BLaER1 treated with 17β-estradiol and CSF1 and Interleukin-3, amounts not matched to agents 10 nM and 100 nM (cell line): ENCODE data around the gene TAF1D.
"Not testable (repeated sequence)": the region's sequence is repeated elsewhere in the genome, so short reads cannot be mapped to it uniquely, and the experiment has no call there.

ENCODE experiments used
- H3K27ac ChIP-seq, 11 experiments: shearing (Covaris generic); formaldehyde crosslinking; 2 replicates each; pipeline ENCODE4 v1.8.1; 2022
- H3K27me3 ChIP-seq, 11 experiments: shearing (Covaris generic); formaldehyde crosslinking; 2 replicates each; pipeline ENCODE4 v1.8.1; 2022
- H3K36me3 ChIP-seq, 11 experiments: shearing (Covaris generic); formaldehyde crosslinking; 2 replicates each; pipeline ENCODE4 v1.8.1; 2022
- H3K4me1 ChIP-seq, 10 experiments: shearing (Covaris generic); formaldehyde crosslinking; 2 replicates each; pipeline ENCODE4 v1.8.1; 2022
- H3K4me2 ChIP-seq, 11 experiments: shearing (Covaris generic); formaldehyde crosslinking; 2 replicates each; pipeline ENCODE4 v1.8.1; 2022
- H3K4me3 ChIP-seq, 10 experiments: shearing (Covaris generic); formaldehyde crosslinking; 2 replicates each; pipeline ENCODE4 v1.8.1; 2022
- H3K9ac ChIP-seq, 11 experiments: shearing (Covaris generic); formaldehyde crosslinking; 2 replicates each; pipeline ENCODE4 v1.8.1; 2022
- H3K9me3 ChIP-seq, 11 experiments: shearing (Covaris generic); formaldehyde crosslinking; replicated peaks in 1 of 11; 2 replicates each; pipeline ENCODE4 v1.8.1; 2022
- H4K20me1 ChIP-seq, 11 experiments: shearing (Covaris generic); formaldehyde crosslinking; 2 replicates each; pipeline ENCODE4 v1.8.1; 2022
- Cebpa-rat ChIP-seq, 11 experiments: shearing (Covaris generic); IDR thresholded peaks; 2 replicates each; pipeline ENCODE4 v1.8.1; 2022

TAF1D gene

DNA sequence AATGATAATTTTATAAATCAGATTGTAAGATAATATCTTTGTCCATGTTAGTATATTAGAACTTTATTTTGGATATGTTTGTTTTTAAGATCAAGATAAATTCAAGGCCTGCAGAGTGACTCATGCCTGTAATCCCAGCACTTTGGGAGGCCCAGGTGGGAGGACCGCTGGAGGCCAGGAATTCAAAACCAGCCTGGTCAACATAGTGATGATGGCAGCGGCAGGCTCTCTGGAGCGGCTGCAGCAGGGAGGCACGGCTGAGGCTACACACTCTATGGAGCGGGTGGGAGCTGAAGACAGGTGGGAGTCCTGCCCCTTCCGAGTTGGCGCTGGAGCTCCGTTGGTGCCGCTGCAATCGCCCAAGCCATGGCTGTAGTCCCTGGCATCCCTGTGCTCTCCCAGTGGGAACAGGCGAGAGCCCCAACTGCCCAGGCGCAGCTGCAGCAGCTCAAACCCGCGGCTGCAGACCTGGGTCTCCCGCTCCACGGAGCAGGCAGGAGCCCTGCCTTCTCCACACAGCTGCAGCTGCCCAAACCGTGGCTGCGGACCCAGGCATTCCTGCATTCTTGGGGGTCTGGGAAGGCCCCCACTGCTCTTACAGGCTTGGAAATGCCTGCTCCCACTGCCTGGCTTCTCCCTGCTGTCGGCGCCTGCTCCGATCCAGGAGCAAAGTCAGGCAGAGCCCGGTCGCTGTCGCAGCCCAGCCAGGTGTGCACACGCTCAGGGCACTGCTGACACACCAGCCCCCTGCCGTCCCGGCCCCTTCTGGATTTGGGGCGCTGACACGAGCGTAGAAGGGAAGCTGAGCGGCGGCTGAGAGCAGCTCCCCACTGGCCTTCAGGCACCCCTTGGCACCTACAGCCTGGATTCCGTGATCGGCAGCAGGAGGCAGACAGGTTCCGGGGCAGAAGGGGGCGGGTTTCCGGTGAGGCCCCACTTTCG, 16.9 kb upstream of the TAF1D start:
- H3K4me3 ChIP-seq, result no peak overlapping the region
- H3K27me3 ChIP-seq, result no peaks in the 10 kb centered on the region
- peaks cover 0 to 5% (median 0%) of the 10 kb centered on the region in 11 experiments; a peak in 2 of 22 replicates for H3K9me3 ChIP-seq
- no peak for TF ChIP-seq Cebpa-rat (IDR thresholded peaks at IDR 0.05)
- peaks cover 0 to 6% (median 0%) of the 10 kb centered on the region in 11 experiments; a peak in 2 of 22 replicates for H4K20me1 ChIP-seq
- H3K36me3 ChIP-seq, result peaks cover 71 to 100% (median 91%) of the 10 kb centered on the region in 11 experiments
- no peak overlapping the region for H3K4me2 ChIP-seq
- no peak overlapping the region for H3K27ac ChIP-seq
- peaks cover 0 to 13% (median 0%) of the 10 kb centered on the region in 10 experiments; a peak in 4 of 20 replicates for H3K4me1 ChIP-seq
- H3K9ac ChIP-seq, result no peak overlapping the region

GRCh38 chr11:93757301-93757700, 16.0 kb upstream of the TAF1D start:
- no peaks in the 10 kb centered on the region for H3K27me3 ChIP-seq
- H3K9me3 ChIP-seq, result peaks cover 0 to 5% (median 0%) of the 10 kb centered on the region in 11 experiments; a peak in 2 of 22 replicates
- no peak overlapping the region for H3K4me2 ChIP-seq
- no peak overlapping the region for H3K9ac ChIP-seq
- no peak overlapping the region for H3K4me3 ChIP-seq
- no peak overlapping the region for H3K27ac ChIP-seq
- peaks cover 0 to 6% (median 0%) of the 10 kb centered on the region in 11 experiments; a peak in 2 of 22 replicates for H4K20me1 ChIP-seq
- H3K4me1 ChIP-seq, result peaks cover 0 to 13% (median 0%) of the 10 kb centered on the region in 10 experiments; a peak in 4 of 20 replicates
- H3K36me3 ChIP-seq, result peaks cover 64 to 96% (median 88%) of the 10 kb centered on the region in 11 experiments
- no peak for TF ChIP-seq Cebpa-rat (IDR thresholded peaks at IDR 0.05)

DNA sequence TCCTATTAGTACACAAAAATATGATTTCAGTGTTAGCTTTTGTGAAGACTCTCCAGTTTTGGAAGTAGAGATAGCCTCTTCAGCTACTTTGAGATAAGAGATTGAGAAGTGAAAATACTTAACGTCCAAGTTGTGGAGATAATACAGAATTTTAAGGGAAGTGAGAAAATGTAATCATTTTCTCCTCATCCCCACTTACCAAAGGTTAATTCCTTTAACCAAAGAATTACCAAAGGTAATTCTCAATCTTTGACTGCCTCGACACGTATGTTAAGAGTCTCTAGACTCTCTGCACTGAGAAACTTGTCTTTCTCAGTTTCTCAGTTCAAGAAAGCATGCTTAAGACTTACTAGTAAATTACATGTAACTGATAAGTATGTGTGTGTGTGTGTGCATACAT, 15.5 kb upstream of the TAF1D start:
- Histone ChIP-seq H3K27ac (no peak overlapping the region), H3K4me2 (0 out of 22 replicates have a peak overlapping the region, but pooled peaks of 1 of the 11 experiments have one; percentile 3), H3K9ac (no peak overlapping the region), H3K36me3 (peaks cover 62 to 95% (median 84%) of the 10 kb centered on the region in 11 experiments), H3K4me1 (peaks cover 0 to 13% (median 0%) of the 10 kb centered on the region in 10 experiments; a peak in 4 of 20 replicates), H3K9me3 (peaks cover 0 to 5% (median 0%) of the 10 kb centered on the region in 11 experiments; a peak in 2 of 22 replicates), H3K27me3 (no peaks in the 10 kb centered on the region), H4K20me1 (peaks cover 0 to 6% (median 0%) of the 10 kb centered on the region in 11 experiments; a peak in 2 of 22 replicates), H3K4me3 (no peak overlapping the region)
- TF ChIP-seq Cebpa-rat (IDR thresholded peaks at IDR 0.05), result no peak

- no peak for TF ChIP-seq Cebpa-rat (IDR thresholded peaks at IDR 0.05)
- no peak overlapping the region for H3K27ac ChIP-seq
- peaks cover 0 to 3% (median 0%) of the 10 kb centered on the region in 11 experiments; a peak in 2 of 22 replicates for H4K20me1 ChIP-seq
- no peak overlapping the region for H3K4me3 ChIP-seq
- H3K4me1 ChIP-seq, result peaks cover 0 to 13% (median 0%) of the 10 kb centered on the region in 10 experiments; a peak in 4 of 20 replicates
- no peaks in the 10 kb centered on the region for H3K27me3 ChIP-seq
- no peak overlapping the region for H3K4me2 ChIP-seq
- H3K36me3 ChIP-seq, result peaks cover 29 to 76% (median 59%) of the 10 kb centered on the region in 11 experiments
- no peaks in the 10 kb centered on the region; a peak in 2 of 22 replicates for H3K9me3 ChIP-seq
- no peak overlapping the region for H3K9ac ChIP-seq
Observed at GRCh38 chr11:93753241-93753640, 11.9 kb upstream of the TAF1D start.

DNA sequence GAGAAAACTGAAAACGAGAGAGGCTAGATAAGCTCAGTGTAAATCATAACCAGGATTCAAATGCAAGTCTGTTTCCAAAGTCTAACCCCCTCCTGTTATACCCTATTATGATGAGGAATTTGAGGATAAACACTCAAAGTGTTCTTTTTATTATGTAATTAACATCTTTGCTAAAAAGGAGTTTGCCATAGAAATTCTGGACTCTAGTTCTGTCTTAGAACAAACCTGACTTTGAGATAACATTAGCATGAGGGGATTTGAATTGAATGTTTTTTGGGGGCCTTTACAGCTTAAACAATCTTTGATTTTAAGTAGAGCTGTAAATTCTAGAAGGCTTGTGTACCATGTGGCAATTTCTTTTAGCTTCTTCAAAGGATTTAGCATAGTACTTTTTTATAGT, 9.7 kb upstream of the TAF1D start:
- Histone ChIP-seq H3K4me3 (no peak overlapping the region), H3K4me2 (no peak overlapping the region), H3K27me3 (no peaks in the 10 kb centered on the region), H3K4me1 (peaks cover 0 to 3% (median 0%) of the 10 kb centered on the region in 10 experiments; a peak in 4 of 20 replicates), H3K27ac (no peak overlapping the region), H3K9ac (no peak overlapping the region), H3K36me3 (peaks cover 19 to 59% (median 37%) of the 10 kb centered on the region in 11 experiments), H3K9me3 (no peaks in the 10 kb centered on the region), H4K20me1 (no peaks in the 10 kb centered on the region)
- TF ChIP-seq Cebpa-rat (IDR thresholded peaks at IDR 0.05), result no peak

- Histone ChIP-seq H3K9ac (no peak overlapping the region), H3K4me1 (peaks cover 9 to 24% (median 16%) of the 10 kb centered on the region in 10 experiments), H3K9me3 (no peaks in the 10 kb centered on the region), H3K27ac (no peak overlapping the region), H3K4me3 (no peak overlapping the region), H4K20me1 (peaks cover 0 to 9% (median 0%) of the 10 kb centered on the region in 11 experiments; a peak in 1 of 22 replicates), H3K4me2 (no peak overlapping the region), H3K27me3 (no peaks in the 10 kb centered on the region), H3K36me3 (peaks cover 4 to 36% (median 18%) of the 10 kb centered on the region in 11 experiments; a peak in 20 of 22 replicates)
- TF ChIP-seq Cebpa-rat (IDR thresholded peaks at IDR 0.05), result no peak
Observed at GRCh38 chr11:93747122-93747521, 5.8 kb upstream of the TAF1D start.

- Histone ChIP-seq H3K27ac (no peak overlapping the region), H3K4me3 (no peak overlapping the region), H3K9me3 (no peaks in the 10 kb centered on the region), H3K36me3 (peaks cover 4 to 30% (median 18%) of the 10 kb centered on the region in 11 experiments; a peak in 20 of 22 replicates), H3K27me3 (no peaks in the 10 kb centered on the region), H4K20me1 (peaks cover 0 to 9% (median 0%) of the 10 kb centered on the region in 11 experiments; a peak in 1 of 22 replicates), H3K4me1 (peaks cover 10 to 25% (median 17%) of the 10 kb centered on the region in 10 experiments), H3K9ac (no peak overlapping the region), H3K4me2 (no peak overlapping the region)
- no peak for TF ChIP-seq Cebpa-rat (IDR thresholded peaks at IDR 0.05)
Observed at GRCh38 chr11:93746101-93746500, 4.8 kb upstream of the TAF1D start.

DNA sequence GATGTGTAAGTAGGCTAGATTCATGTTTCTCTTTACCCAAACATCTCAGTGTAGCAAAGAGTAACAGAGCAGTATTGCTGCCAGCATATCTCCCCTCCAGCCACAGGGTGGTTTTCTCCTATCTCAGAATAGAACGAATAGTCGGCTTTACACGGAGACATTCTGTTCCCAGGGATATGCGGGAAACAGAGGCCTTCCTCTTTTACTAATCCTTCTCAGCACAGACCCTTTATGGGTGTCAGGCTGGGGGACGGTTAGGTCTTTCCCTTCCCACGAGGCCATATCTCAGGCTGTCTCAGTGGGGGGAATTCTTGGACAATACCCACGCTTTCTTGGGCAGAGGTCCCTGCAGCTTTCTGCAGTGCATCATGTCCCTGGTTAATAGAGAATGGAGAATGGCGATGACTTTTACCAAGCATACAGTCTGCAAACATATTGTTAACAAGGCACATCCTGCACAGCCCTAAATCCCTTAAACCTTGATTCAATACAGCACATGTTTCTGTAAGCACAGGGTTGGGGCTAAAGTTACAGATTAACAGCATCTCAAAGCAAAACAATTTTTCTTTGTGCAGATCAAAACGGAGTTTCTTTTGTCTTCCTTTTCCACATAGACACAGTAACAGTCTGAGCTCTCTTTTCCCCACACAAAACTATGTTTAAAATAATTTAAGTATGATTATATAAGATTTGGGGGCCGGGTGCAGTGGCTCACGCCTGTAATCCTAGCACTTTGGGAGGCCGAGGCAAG, 3.9 kb upstream of the TAF1D start:
- peak overlapping the region in 1 of 11 experiments; percentile 2; a peak in 1 of 22 replicates for H3K9ac ChIP-seq
- peaks cover 1 to 11% (median 4%) of the 10 kb centered on the region in 11 experiments; a peak in 18 of 22 replicates for H4K20me1 ChIP-seq
- H3K27me3 ChIP-seq, H3K9me3 ChIP-seq, H3K27ac ChIP-seq, H3K4me3 ChIP-seq: not testable (repeated sequence)
- peaks cover 4 to 31% (median 20%) of the 10 kb centered on the region in 11 experiments for H3K36me3 ChIP-seq
- H3K4me2 ChIP-seq, result 0 out of 22 replicates have a peak overlapping the region, but pooled peaks of 1 of the 11 experiments have one; percentile 2
- peaks cover 10 to 25% (median 17%) of the 10 kb centered on the region in 10 experiments for H3K4me1 ChIP-seq
